Uterus (tissue), 4 donors: ENCODE results near the gene XAF1. TPM values are rescaled to one million over a fixed set of nuclear protein-coding genes. Genes with fewer than 3 reads are reported as not detected.
"Not testable (repeated sequence)": the region's sequence is repeated elsewhere in the genome, so short reads cannot be mapped to it uniquely, and the experiment has no call there.

Source experiments
- DNase-seq, 2 donors: peaks; one replicate each; pipeline ENCODE4 v3.0.0-alpha.2; 2019 to 2020
- H3K27ac ChIP-seq, 2 donors: fragments of 200-600 bp; sonication (generic); 1 replicate in 1 of 2; 2 replicates in 1 of 2; pipeline ENCODE4 v1.5.1; 2016 to 2018
- H3K27me3 ChIP-seq, 2 donors: fragments of 200-600 bp; sonication (generic); one replicate each; pipeline ENCODE4 v1.5.1; 2018 to 2019; ENCODE audit warnings: control low read depth in 1 of 2
- H3K36me3 ChIP-seq, 2 donors: fragments of 200-600 bp; sonication (generic); one replicate each; pipeline ENCODE4 v1.5.1; 2019; ENCODE audit warnings: control low read depth in 1 of 2
- H3K4me1 ChIP-seq, 2 donors: fragments of 200-600 bp; sonication (generic); one replicate each; pipeline ENCODE4 v1.5.1; 2018 to 2019; ENCODE audit warnings: control low read depth in 1 of 2
- H3K4me3 ChIP-seq, 2 donors: fragments of 200-600 bp; sonication (generic); 1 replicate in 1 of 2; 2 replicates in 1 of 2; pipeline ENCODE4 v1.5.1; 2018 to 2019; ENCODE audit warnings: mild to moderate bottlenecking in 1 of 2
- H3K9me3 ChIP-seq, 2 donors: fragments of 200-600 bp; sonication (generic); one replicate each; pipeline ENCODE4 v1.5.1; 2019; ENCODE audit warnings: control low read depth in 1 of 2
- CTCF ChIP-seq, 4 experiments: fragments of 200-600 bp in 2 of 4; fragments of 450-650 bp in 2 of 4; sonication (generic) in 2 of 4; IDR thresholded peaks; one replicate each; pipeline ENCODE4 v1.5.1; 2016 to 2019; ENCODE audit warnings: antibody characterized with exemption in 4 of 4, mild to moderate bottlenecking in 2 of 4, moderate library complexity in 1 of 4
- POLR2A ChIP-seq, 2 donors: fragments of 450-650 bp; IDR thresholded peaks; one replicate each; pipeline ENCODE4 v1.6.1; 2016; ENCODE audit warnings: antibody characterized with exemption in 2 of 2, mild to moderate bottlenecking in 1 of 2, moderate library complexity in 1 of 2
- intact Hi-C: fragments of 100-400 bp; cut with DNase I; formaldehyde crosslinking; loops from one replicate; pipeline ENCODE4 v1.15.1; 2023; ENCODE audit warnings: low total_unique reads
- small RNA-seq: library from RNA; depleted of rRNA; stranded (forward); fragments of <200 nt; gene quantifications from one replicate; pipeline ENCODE3, GENCODE V24; 2016
- total RNA-seq, 4 donors: library from RNA; depleted of rRNA in 3 of 4; stranded (reverse); fragments of >200 nt in 3 of 4; gene quantifications; one replicate each; pipeline versions ENCODE4 v1.1.0 to v1.2.4, GENCODE V29; 2014 to 2023
- donor health status: DM: yes; HTN: yes; CAD: no.

The XAF1 gene
- total RNA-seq, 4 donors from 2014 or later: 16.5 to 139 (median 63.9) TPM

- intact Hi-C loops: no loop called here
- no peak overlapping the region for H3K4me3 ChIP-seq
- no peaks in the 10 kb centered on the region for H3K4me1 ChIP-seq
- DNase-seq: no peak
- no peaks in the 10 kb centered on the region for H3K9me3 ChIP-seq
- no peaks in the 10 kb centered on the region for H3K27me3 ChIP-seq
- TF ChIP-seq CTCF (IDR thresholded peaks at IDR 0.05): no peak
- TF ChIP-seq POLR2A (IDR thresholded peaks at IDR 0.05): no peak
- H3K36me3 ChIP-seq: no peaks in the 10 kb centered on the region
- no peak overlapping the region for H3K27ac ChIP-seq
These were observed 59.9 kb downstream of the XAF1 start for GRCh38 chr17:6815775-6816174.

- DNase-seq, intact Hi-C loops, H3K27me3 ChIP-seq, H3K9me3 ChIP-seq, H3K36me3 ChIP-seq, H3K4me1 ChIP-seq, H3K4me3 ChIP-seq, H3K27ac ChIP-seq: not testable (repeated sequence)
These were observed 60.5 kb downstream of the XAF1 start for GRCh38 chr17:6816368-6816767.

GRCh38 chr17:6818938-6819337 is 63.1 kb downstream of the XAF1 start:
- Histone ChIP-seq H3K27me3 (no peaks in the 10 kb centered on the region), H3K4me1 (no peaks in the 10 kb centered on the region), H3K27ac (no peak overlapping the region), H3K4me3 (no peak overlapping the region), H3K36me3 (no peaks in the 10 kb centered on the region), H3K9me3 (no peaks in the 10 kb centered on the region)
- intact Hi-C loops: no loop called here
- TF ChIP-seq CTCF (IDR thresholded peaks at IDR 0.05): no peak
- TF ChIP-seq POLR2A (IDR thresholded peaks at IDR 0.05): no peak
- no peak for DNase-seq

- DNase-seq: no peak
- Histone ChIP-seq H3K27me3 (no peaks in the 10 kb centered on the region), H3K36me3 (no peaks in the 10 kb centered on the region), H3K4me1 (no peaks in the 10 kb centered on the region), H3K27ac (no peak overlapping the region), H3K9me3 (no peaks in the 10 kb centered on the region), H3K4me3 (no peak overlapping the region)
- intact Hi-C loops: no loop called here
- TF ChIP-seq POLR2A (IDR thresholded peaks at IDR 0.05) (no peak), CTCF (IDR thresholded peaks at IDR 0.05) (no peak)
These were observed 67.2 kb downstream of the XAF1 start for GRCh38 chr17:6823011-6823442.

Small RNAs within 50 kb of the gene (small RNA-seq; reads per million reads assigned to genes)
- gene AC004706.2: not detected

Other genes starting within 250 kb of the XAF1 start
- gene PITPNM3, start 199.5 kb upstream of the XAF1 start, total RNA-seq: 1 to 10 TPM in 3 of 4 donors, under 1 TPM in 1; 0.59 to 9.3 (median 6.1) TPM
- gene KIAA0753, start 115.3 kb upstream of the XAF1 start, total RNA-seq: 10 to 100 TPM in 3 of 4 donors, 1 to 10 TPM in 1; 6.2 to 52.3 (median 28.8) TPM
- 100 to 1,000 TPM in 1 of 4 donors, 10 to 100 TPM in 2, 1 to 10 TPM in 1; 2.8 to 108 (median 51.5) TPM for gene TXNDC17, start 115.0 kb upstream of the XAF1 start, total RNA-seq
- 10 to 100 TPM in 3 of 4 donors, 1 to 10 TPM in 1; 1.5 to 49.7 (median 15.7) TPM for gene MED31, start 104.4 kb upstream of the XAF1 start, total RNA-seq
- gene C17orf100, start 104.3 kb upstream of the XAF1 start, total RNA-seq: 1 to 10 TPM in 3 of 4 donors, under 1 TPM in 1; 0.26 to 3.2 (median 1.3) TPM
- gene SLC13A5, start 42.7 kb upstream of the XAF1 start, total RNA-seq: 1 to 10 TPM in 1 of 4 donors, under 1 TPM in 1, not detected in 2; 0.61 to 2.8 TPM
- 1 to 10 TPM in 2 of 4 donors, under 1 TPM in 1, not detected in 1; 0.76 to 4.7 (median 2.0) TPM for gene FBXO39, start 20.2 kb downstream of the XAF1 start, total RNA-seq
- 1 to 10 TPM in 1 of 4 donors, under 1 TPM in 1, not detected in 2; 0.12 to 2.4 TPM for gene TEKT1, start 75.7 kb downstream of the XAF1 start, total RNA-seq
- gene ALOX12, start 240.0 kb downstream of the XAF1 start, total RNA-seq: under 1 TPM in 2 of 4 donors, not detected in 2; 0.14 to 0.34 TPM